Measurements from ENCODE around the gene SAP30BP. TPM values are rescaled to one million over a fixed set of nuclear protein-coding genes. Genes with fewer than 3 reads are reported as not detected.

Gene SAP30BP
- total and polyA plus RNA-seq, 10 of the 15 experiments (the other 5 are each of a cell fraction or from before 2014, with no cell fraction given), result 57.9 to 166 (median 94.5) TPM

- TF ChIP-seq ETV6 (conservative IDR thresholded peaks at IDR 0.05 in 1 of 2, IDR thresholded peaks at IDR 0.05 in 1 of 2; ENCODE audit: borderline replicate concordance in 1 of 2, low read depth in 1 of 2), result no peak
These were observed 73.1 kb downstream of the SAP30BP start (continued) for GRCh38 chr17:75740215-75740614.

DNA sequence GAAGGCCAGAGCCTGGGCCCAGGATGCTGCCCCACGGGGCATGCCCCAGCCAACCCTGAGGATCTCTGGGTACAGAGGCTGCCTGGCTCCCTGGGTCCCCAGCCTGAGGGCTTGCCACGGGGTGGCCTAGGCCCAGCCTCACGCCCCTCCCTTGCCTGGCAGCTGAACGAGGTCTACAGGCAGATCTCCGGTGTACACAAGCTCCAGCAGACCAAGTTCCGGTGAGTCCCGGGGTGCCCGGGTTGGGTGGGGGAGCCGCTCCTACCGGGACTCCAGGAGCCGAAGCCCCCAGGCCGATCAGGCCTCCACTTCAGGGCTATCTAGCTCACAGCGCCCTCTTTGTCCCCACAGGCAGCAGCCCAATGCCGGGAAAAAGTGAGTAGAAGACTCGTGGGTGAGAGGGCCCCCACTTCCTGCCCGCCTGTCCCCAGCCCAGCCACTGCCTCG lies 73.5 kb downstream of the SAP30BP start:
- H3K4me3 ChIP-seq, result no peak overlapping the region
- intact Hi-C loops (cut with micrococcal nuclease; ENCODE audit: unreplicated experiment), result no loop called here
- no peak overlapping the region for H3K4me2 ChIP-seq (ENCODE audit: control insufficient read depth, insufficient read depth)
- ChIA-PET SMC1A (ENCODE audit: uncharacterized antibody, unreplicated experiment) (no interaction called here), CTCF (interaction anchor here (1.1 kb wide), 1 partner anchor 9 kb away, joined by 3 read pairs; no protein-coding TSS in a partner anchor), POLR2A (no interaction called here), RAD21 (ENCODE audit: unreplicated experiment) (no interaction called here)
- no peaks in the 10 kb centered on the region for H4K20me1 ChIP-seq (ENCODE audit: control insufficient read depth, insufficient read depth)
- no peak overlapping the region for H2AFZ ChIP-seq (ENCODE audit: control insufficient read depth, low read depth, low read length)
- no peaks in the 10 kb centered on the region for H3K27me3 ChIP-seq (replicated peaks in 1 of 2; ENCODE audit: control insufficient read depth in 2 of 2, insufficient read depth in 2 of 2, low read length in 1 of 2)
- no peak for FAIRE-seq
- WGBS (ENCODE audit: insufficient coverage, insufficient replicate concordance, low lambda C conversion rate, missing lambda C conversion rate), result 21% methylated on average over 17 of the region's 17 CpGs
- H3K9me3 ChIP-seq (replicated peaks; ENCODE audit: control insufficient read depth, insufficient read depth, low read length), result no peaks in the 10 kb centered on the region
- no peaks in the 10 kb centered on the region for H3K36me3 ChIP-seq (ENCODE audit: control insufficient read depth in 2 of 2, insufficient read depth in 2 of 2, low read length in 1 of 2)
- no TSS peak for BruUV-seq (replicated peaks)
- DNase-seq (ENCODE audit: low read depth, low spot score), result no peak
- no peak overlapping the region for H3K27ac ChIP-seq (ENCODE audit: control insufficient read depth, insufficient read depth)
- peaks cover 4% of the 10 kb centered on the region for H3K4me1 ChIP-seq (ENCODE audit: control insufficient read depth, insufficient read depth, low read length)
- H3K9ac ChIP-seq (ENCODE audit: control insufficient read depth, insufficient read depth, low read length), result no peak overlapping the region
- no peaks in the 10 kb centered on the region for H3K79me2 ChIP-seq (ENCODE audit: control insufficient read depth, insufficient read depth, low read length)
- ATAC-seq, result no peak
- in situ Hi-C loops (cut with MboI), result loop anchor here (5.0 to 10.0 kb wide), 2 partner anchors 106 to 313 kb away; partner anchors contain the start of gene SMIM5
- TF ChIP-seq, protein P1, sequence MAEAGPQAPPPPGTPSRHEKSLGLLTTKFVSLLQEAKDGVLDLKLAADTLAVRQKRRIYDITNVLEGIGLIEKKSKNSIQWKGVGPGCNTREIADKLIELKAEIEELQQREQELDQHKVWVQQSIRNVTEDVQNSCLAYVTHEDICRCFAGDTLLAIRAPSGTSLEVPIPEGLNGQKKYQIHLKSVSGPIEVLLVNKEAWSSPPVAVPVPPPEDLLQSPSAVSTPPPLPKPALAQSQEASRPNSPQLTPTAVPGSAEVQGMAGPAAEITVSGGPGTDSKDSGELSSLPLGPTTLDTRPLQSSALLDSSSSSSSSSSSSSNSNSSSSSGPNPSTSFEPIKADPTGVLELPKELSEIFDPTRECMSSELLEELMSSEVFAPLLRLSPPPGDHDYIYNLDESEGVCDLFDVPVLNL (IDR thresholded peaks at IDR 0.05; ENCODE audit: low read depth, low read length), result no peak
- TF ChIP-seq NR2F1 (conservative IDR thresholded peaks at IDR 0.05) (no peak), CEBPB (IDR thresholded peaks at IDR 0.05; ENCODE audit: borderline replicate concordance in 1 of 2, low read depth in 2 of 2, low read length in 2 of 2) (no peak), GABPA (IDR thresholded peaks at IDR 0.05; ENCODE audit: low read depth) (no peak)
